Neural progenitor cell (in vitro differentiated cells): ENCODE data around the gene SPATA18. TPM values are rescaled to one million over a fixed set of nuclear protein-coding genes. Genes with fewer than 3 reads are reported as not detected.

Source experiments
- DNase-seq: peaks from one replicate; pipeline ENCODE4 v3.0.0-alpha.2; 2016; ENCODE audit warnings: low spot score
- H2AFZ ChIP-seq: fragments of 200-600 bp; sonication (generic); replicated peaks from 2 replicates; pipeline ENCODE4 v1.6.1; 2016; ENCODE audit warnings: antibody characterized with exemption
- H3F3A ChIP-seq: fragments of 200-600 bp; sonication (generic); 2 replicates; pipeline ENCODE4 v1.6.1; 2016; ENCODE audit warnings: antibody characterized with exemption, low read depth
- H3K27ac ChIP-seq: fragments of 200-600 bp; sonication (generic); 2 replicates; pipeline ENCODE4 v1.5.1; 2016; ENCODE audit warnings: mild to moderate bottlenecking
- H3K27me3 ChIP-seq: fragments of 200-600 bp; sonication (generic); 2 replicates; pipeline ENCODE4 v1.6.1; 2016; ENCODE audit warnings: mild to moderate bottlenecking, moderate library complexity
- H3K36me3 ChIP-seq: fragments of 200-600 bp; sonication (generic); 2 replicates; pipeline ENCODE4 v1.5.1; 2016
- H3K4me1 ChIP-seq: fragments of 200-600 bp; sonication (generic); 2 replicates; pipeline ENCODE4 v1.6.1; 2016; ENCODE audit warnings: mixed run types
- H3K4me2 ChIP-seq: fragments of 200-600 bp; sonication (generic); 2 replicates; pipeline ENCODE4 v1.6.1; 2016
- H3K4me3 ChIP-seq: fragments of 200-600 bp; sonication (generic); 2 replicates; pipeline ENCODE4 v1.5.1; 2016
- H3K79me2 ChIP-seq: fragments of 200-600 bp; sonication (generic); 2 replicates; pipeline ENCODE4 v1.6.1; 2016; ENCODE audit warnings: low read depth
- H3K9ac ChIP-seq: fragments of 200-600 bp; sonication (generic); 2 replicates; pipeline ENCODE4 v1.6.1; 2016
- H3K9me3 ChIP-seq: fragments of 200-600 bp; sonication (generic); 2 replicates; pipeline ENCODE4 v1.5.1; 2016; ENCODE audit warnings: low read depth
- H4K20me1 ChIP-seq: fragments of 200-600 bp; sonication (generic); 2 replicates; pipeline ENCODE4 v1.6.1; 2016; ENCODE audit warnings: low read depth
- H3K27ac Mint-ChIP-seq: 3 replicates; pipeline ENCODE4 v1.8.0; 2021; ENCODE audit warnings: mixed read lengths
- H3K27me3 Mint-ChIP-seq: 2 replicates; pipeline ENCODE4 v1.8.0; 2022; ENCODE audit warnings: low read depth, mild to moderate bottlenecking, inconsistent platforms, moderate library complexity, mixed read lengths; ENCODE audit not compliant: insufficient read depth
- H3K36me3 Mint-ChIP-seq: 3 replicates; pipeline ENCODE4 v1.8.0; 2021; ENCODE audit warnings: mixed read lengths
- H3K4me1 Mint-ChIP-seq: 3 replicates; pipeline ENCODE4 v1.8.0; 2021; ENCODE audit warnings: mixed read lengths
- H3K4me3 Mint-ChIP-seq: 3 replicates; pipeline ENCODE4 v1.8.0; 2021; ENCODE audit warnings: mild to moderate bottlenecking, moderate library complexity, mixed read lengths
- H3K9me3 Mint-ChIP-seq: 3 replicates; pipeline ENCODE4 v1.8.0; 2020; ENCODE audit warnings: mixed read lengths
- EZH2 ChIP-seq: fragments of 200-600 bp; sonication (generic); IDR thresholded peaks from 2 replicates; pipeline ENCODE4 v1.6.1; 2017; ENCODE audit warnings: antibody characterized with exemption, mild to moderate bottlenecking, moderate library complexity
- EZH2phosphoT487 ChIP-seq: fragments of 200-600 bp; sonication (generic); IDR thresholded peaks from 2 replicates; pipeline ENCODE4 v1.6.1; 2017; ENCODE audit warnings: antibody characterized with exemption
- total RNA-seq: library from RNA; depleted of rRNA; stranded (reverse); fragments of >200 nt; gene quantifications from 2 replicates; pipeline ENCODE4 v1.2.3, GENCODE V29; 2015; ENCODE audit warnings: low replicate concordance
- TF ChIP-seq, protein P1 (sequence below): fragments of 200-600 bp; sonication (generic); IDR thresholded peaks from 2 replicates; pipeline ENCODE4 v1.5.1; 2017; ENCODE audit warnings: antibody characterized with exemption, mild to moderate bottlenecking

SPATA18 gene
- total RNA-seq, 1 donor from 2014 or later, result 5.4 TPM

DNA sequence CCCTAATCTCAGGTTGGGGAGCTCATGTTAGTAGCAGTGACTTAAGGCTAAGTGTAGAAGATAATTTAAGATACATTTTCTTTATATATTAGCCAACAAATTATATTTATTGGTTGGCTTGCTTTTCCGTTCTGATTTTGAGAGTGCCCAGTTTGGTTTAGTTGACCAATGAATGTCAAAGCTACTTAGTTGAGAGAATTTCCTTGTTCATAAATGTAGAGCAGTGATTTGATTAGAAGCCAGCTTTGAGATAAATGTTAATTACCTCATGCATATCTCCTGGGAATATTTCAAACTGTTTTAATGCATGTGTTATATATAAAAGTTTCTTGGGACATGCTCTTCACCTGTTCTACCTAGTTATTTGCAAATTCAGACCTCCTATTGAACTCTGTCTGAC is 44.3 kb downstream of the SPATA18 start:
- H2AFZ ChIP-seq, result no peak overlapping the region
- no peak overlapping the region for H3K27ac ChIP-seq
- H3K79me2 ChIP-seq, result no peaks in the 10 kb centered on the region
- no peak overlapping the region for H3K4me3 ChIP-seq
- Mint-ChIP-seq H3K4me3 (no peak overlapping the region), H3K27ac (no peak overlapping the region), H3K4me1 (no peaks in the 10 kb centered on the region), H3K36me3 (no peaks in the 10 kb centered on the region), H3K27me3 (no peaks in the 10 kb centered on the region), H3K9me3 (no peaks in the 10 kb centered on the region)
- no peaks in the 10 kb centered on the region for H3K36me3 ChIP-seq
- peaks cover 5% of the 10 kb centered on the region for H3K4me1 ChIP-seq
- no peaks in the 10 kb centered on the region for H4K20me1 ChIP-seq
- H3K9me3 ChIP-seq, result no peaks in the 10 kb centered on the region
- no peaks in the 10 kb centered on the region for H3F3A ChIP-seq
- no peak for DNase-seq
- TF ChIP-seq EZH2 (no peak), EZH2phosphoT487 (no peak)
- TF ChIP-seq, protein P1, sequence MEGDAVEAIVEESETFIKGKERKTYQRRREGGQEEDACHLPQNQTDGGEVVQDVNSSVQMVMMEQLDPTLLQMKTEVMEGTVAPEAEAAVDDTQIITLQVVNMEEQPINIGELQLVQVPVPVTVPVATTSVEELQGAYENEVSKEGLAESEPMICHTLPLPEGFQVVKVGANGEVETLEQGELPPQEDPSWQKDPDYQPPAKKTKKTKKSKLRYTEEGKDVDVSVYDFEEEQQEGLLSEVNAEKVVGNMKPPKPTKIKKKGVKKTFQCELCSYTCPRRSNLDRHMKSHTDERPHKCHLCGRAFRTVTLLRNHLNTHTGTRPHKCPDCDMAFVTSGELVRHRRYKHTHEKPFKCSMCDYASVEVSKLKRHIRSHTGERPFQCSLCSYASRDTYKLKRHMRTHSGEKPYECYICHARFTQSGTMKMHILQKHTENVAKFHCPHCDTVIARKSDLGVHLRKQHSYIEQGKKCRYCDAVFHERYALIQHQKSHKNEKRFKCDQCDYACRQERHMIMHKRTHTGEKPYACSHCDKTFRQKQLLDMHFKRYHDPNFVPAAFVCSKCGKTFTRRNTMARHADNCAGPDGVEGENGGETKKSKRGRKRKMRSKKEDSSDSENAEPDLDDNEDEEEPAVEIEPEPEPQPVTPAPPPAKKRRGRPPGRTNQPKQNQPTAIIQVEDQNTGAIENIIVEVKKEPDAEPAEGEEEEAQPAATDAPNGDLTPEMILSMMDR, result no peak
- no peaks in the 10 kb centered on the region for H3K27me3 ChIP-seq
- H3K9ac ChIP-seq, result no peak overlapping the region
- no peak overlapping the region for H3K4me2 ChIP-seq

GRCh38 chr4:52096048-52096447 is 44.9 kb downstream of the SPATA18 start:
- H3K36me3 ChIP-seq, result no peaks in the 10 kb centered on the region
- Mint-ChIP-seq H3K9me3 (no peaks in the 10 kb centered on the region), H3K27ac (no peak overlapping the region), H3K36me3 (no peaks in the 10 kb centered on the region), H3K27me3 (no peaks in the 10 kb centered on the region), H3K4me3 (no peak overlapping the region), H3K4me1 (no peaks in the 10 kb centered on the region)
- TF ChIP-seq EZH2 (no peak), EZH2phosphoT487 (no peak)
- TF ChIP-seq, protein P1, result no peak
- H2AFZ ChIP-seq, result no peak overlapping the region
- no peaks in the 10 kb centered on the region for H3K9me3 ChIP-seq
- H3K4me2 ChIP-seq, result no peak overlapping the region
- H3K4me3 ChIP-seq, result no peak overlapping the region
- peaks cover 5% of the 10 kb centered on the region for H3K4me1 ChIP-seq
- H3K27ac ChIP-seq, result no peak overlapping the region
- H3K9ac ChIP-seq, result no peak overlapping the region
- no peaks in the 10 kb centered on the region for H3K27me3 ChIP-seq
- no peaks in the 10 kb centered on the region for H3K79me2 ChIP-seq
- no peaks in the 10 kb centered on the region for H3F3A ChIP-seq
- no peaks in the 10 kb centered on the region for H4K20me1 ChIP-seq
- no peak for DNase-seq

- H3K27ac Mint-ChIP-seq, result no peak overlapping the region
- no peak overlapping the region for H3K4me3 Mint-ChIP-seq
- DNase-seq, result no peak
- Histone ChIP-seq H3K4me3 (no peak overlapping the region), H3K4me1 (no peaks in the 10 kb centered on the region), H3K79me2 (no peaks in the 10 kb centered on the region), H3K27me3 (no peaks in the 10 kb centered on the region), H3K27ac (no peak overlapping the region), H3F3A (no peaks in the 10 kb centered on the region), H2AFZ (no peak overlapping the region), H3K4me2 (no peak overlapping the region), H3K36me3 (no peaks in the 10 kb centered on the region), H4K20me1 (no peaks in the 10 kb centered on the region), H3K9me3 (no peaks in the 10 kb centered on the region), H3K9ac (no peak overlapping the region)
- no peaks in the 10 kb centered on the region for H3K36me3 Mint-ChIP-seq
- no peaks in the 10 kb centered on the region for H3K9me3 Mint-ChIP-seq
- no peaks in the 10 kb centered on the region for H3K27me3 Mint-ChIP-seq
- TF ChIP-seq EZH2phosphoT487 (no peak), EZH2 (no peak)
- TF ChIP-seq, protein P1, result no peak
- no peaks in the 10 kb centered on the region for H3K4me1 Mint-ChIP-seq
Observed at GRCh38 chr4:52098618-52099017, 47.5 kb downstream of the SPATA18 start.
